Left colon (tissue), 2 donors: ENCODE data around the gene ADM5. TPM values are rescaled to one million over a fixed set of nuclear protein-coding genes. Genes with fewer than 3 reads are reported as not detected.
A peak's percentile ranks its signal among the peaks of the same experiment; 100 is the strongest.
"Not testable (repeated sequence)": the region's sequence is repeated elsewhere in the genome, so short reads cannot be mapped to it uniquely, and the experiment has no call there.

Experiments
- ATAC-seq: fragments of 200-7000 bp; cut with Tn5 transposase; one replicate; pipeline ENCODE4 v1.9.1; 2020; ENCODE audit warnings: mild to moderate bottlenecking, moderate library complexity
- DNase-seq, 2 donors: peaks; one replicate each; pipeline ENCODE4 v3.0.0-alpha.2; 2020
- intact Hi-C, 2 donors: fragments of 100-400 bp; cut with DNase I in 1 of 2; cut with micrococcal nuclease in 1 of 2; formaldehyde crosslinking; loops; one replicate each; pipeline versions ENCODE4 v1.11.2 to v1.14.0; 2022; cut with DNase I, micrococcal nuclease
- total RNA-seq, 2 donors: library from RNA; stranded (reverse); fragmentation: NEBNext Ultra II Directional; extraction: Animal tissue kit (Norgen Biotek cat#: 25700); gene quantifications; one replicate each; pipeline ENCODE4 v1.2.1, GENCODE V29; 2021
- donor health status: DM: no; HTN: no; CAD: no.
- donor health status: DM: yes; HTN: yes; CAD: no.

The ADM5 gene
- total RNA-seq, 2 donors from 2014 or later, result 0.98 to 1.1 TPM

GRCh38 chr19:49690656-49691242, 1.4 kb downstream of the ADM5 start, which contains the start of gene CPT1C:
Gene CPT1C (plus strand): TSS chr19:49691116. CDS start chr19:49692253, 1,137 bp downstream.
- DNase-seq (peak; percentile 76 to 77), ATAC-seq (peak; percentile 75)
- intact Hi-C loops, result no loop called here

- intact Hi-C loops, result no loop called here
- peak; percentile 18 for ATAC-seq
- peak in 1 of 2 donors; percentile 54 for DNase-seq
These were observed 2.1 kb downstream of the ADM5 start for GRCh38 chr19:49691243-49692146.

GRCh38 chr19:49692147-49692506, 2.7 kb downstream of the ADM5 start:
- no peak for ATAC-seq
- intact Hi-C loops, result no loop called here
- no peak for DNase-seq

GRCh38 chr19:49696115-49696514, 6.7 kb downstream of the ADM5 start:
- DNase-seq (no peak), ATAC-seq (no peak)
- intact Hi-C loops, result no loop called here

GRCh38 chr19:49696865-49697264, 7.5 kb downstream of the ADM5 start:
- intact Hi-C loops, result no loop called here
- DNase-seq (no peak), ATAC-seq (no peak)

- DNase-seq (no peak), ATAC-seq (no peak)
- intact Hi-C loops, result no loop called here
These were observed 10.0 kb downstream of the ADM5 start for GRCh38 chr19:49699364-49699763.

- intact Hi-C loops, result no loop called here
- DNase-seq (no peak), ATAC-seq (no peak)
These were observed 11.2 kb downstream of the ADM5 start for GRCh38 chr19:49700563-49700962.

- DNase-seq (no peak), ATAC-seq (peak; percentile 14)
- intact Hi-C loops, result no loop called here
These were observed 11.9 kb downstream of the ADM5 start for GRCh38 chr19:49701271-49701786.

GRCh38 chr19:49704888-49705642, 15.7 kb downstream of the ADM5 start:
- no peak for ATAC-seq
- no peak for DNase-seq
- intact Hi-C loops, result no loop called here

GRCh38 chr19:49705919-49706318, 16.5 kb downstream of the ADM5 start:
- no peak for DNase-seq
- intact Hi-C loops, result no loop called here
- no peak for ATAC-seq

GRCh38 chr19:49710372-49710951, 21.1 kb downstream of the ADM5 start:
- ATAC-seq (no peak), DNase-seq (no peak)
- intact Hi-C loops, result no loop called here

- intact Hi-C loops, result no loop called here
- DNase-seq (peak; percentile 29 to 50), ATAC-seq (peak; percentile 55)
These were observed 23.0 kb downstream of the ADM5 start for GRCh38 chr19:49712397-49712859.

- ATAC-seq, result peak; percentile 42
- intact Hi-C loops, result no loop called here
These were observed 23.9 kb downstream of the ADM5 start for GRCh38 chr19:49713236-49713845.

GRCh38 chr19:49716154-49716553, 26.8 kb downstream of the ADM5 start:
- no peak for ATAC-seq
- no peak for DNase-seq
- intact Hi-C loops, result no loop called here

More at GRCh38 chr19:49713236-49713845, 23.9 kb downstream of the ADM5 start:
- DNase-seq, result no peak

- ATAC-seq (no peak), DNase-seq (no peak)
- intact Hi-C loops, result no loop called here
These were observed 29.1 kb downstream of the ADM5 start for GRCh38 chr19:49718511-49718910.

- no peak for DNase-seq
- no peak for ATAC-seq
- intact Hi-C loops, result no loop called here
These were observed 29.6 kb downstream of the ADM5 start for GRCh38 chr19:49718991-49719390.

GRCh38 chr19:49719420-49719819, 30.0 kb downstream of the ADM5 start:
- intact Hi-C loops, ATAC-seq, DNase-seq: not testable (repeated sequence)

- no peak for DNase-seq
- ATAC-seq, result no peak
- intact Hi-C loops, result no loop called here
These were observed 38.0 kb downstream of the ADM5 start for GRCh38 chr19:49727217-49728030.
